Testis (tissue), 3 donors: Measurements from ENCODE around the gene NARS2. TPM values are rescaled to one million over a fixed set of nuclear protein-coding genes. Genes with fewer than 3 reads are reported as not detected.

Source experiments
- DNase-seq: peaks from one replicate; pipeline ENCODE4 v3.0.0-alpha.2; 2019
- H3K27ac ChIP-seq, 2 donors: fragments of 200-600 bp; sonication (generic); one replicate each; pipeline ENCODE4 v1.5.1; 2019
- H3K27me3 ChIP-seq: fragments of 200-600 bp; sonication (generic); one replicate; pipeline ENCODE4 v1.5.1; 2019
- H3K36me3 ChIP-seq: fragments of 200-600 bp; sonication (generic); one replicate; pipeline ENCODE4 v1.5.1; 2017; ENCODE audit warnings: low read depth; ENCODE audit errors: missing control alignments
- H3K4me1 ChIP-seq: fragments of 200-600 bp; sonication (generic); one replicate; pipeline ENCODE4 v1.5.1; 2019
- H3K4me3 ChIP-seq, 2 donors: fragments of 200-600 bp; sonication (generic); one replicate each; pipeline ENCODE4 v1.5.1; 2017 to 2019
- H3K9me3 ChIP-seq: fragments of 200-600 bp; sonication (generic); one replicate; pipeline ENCODE4 v1.5.1; 2017
- POLR2A ChIP-seq: fragments of 450-650 bp; IDR thresholded peaks from one replicate; pipeline ENCODE4 v1.6.1; 2017; ENCODE audit warnings: antibody characterized with exemption, mild to moderate bottlenecking, moderate library complexity
- WGBS, 2 donors: methylation state at CpG; one replicate each; pipeline ENCODE4 v1.1.5; 2018; 5-methylcytosine and 5-hydroxymethylcytosine counted together
- intact Hi-C: fragments of 100-400 bp; cut with DNase I; formaldehyde crosslinking; loops from one replicate; pipeline ENCODE4 v1.15.1; 2023; ENCODE audit warnings: low total_unique reads
- polyA plus RNA-seq: library from polyadenylated mRNA; stranded (reverse); fragments of 350-450 nt; fragmentation: Illumina TruSeq; extraction: RNeasy Lipid Tissue Mini Kit (QIAGEN cat#74804); gene quantifications from one replicate; pipeline ENCODE4 v1.2.3, GENCODE V29; 2014; ENCODE audit warnings: low read depth, low replicate concordance; ENCODE audit not compliant: insufficient read depth
- total RNA-seq, 2 donors: library from RNA; depleted of rRNA; stranded (reverse); fragments of >200 nt; gene quantifications; one replicate each; pipeline ENCODE4 v1.2.3, GENCODE V29; 2016
- TF ChIP-seq, protein P1 (sequence below), 3 experiments: fragments of 450-650 bp in 2 of 3; fragments of 200-600 bp in 1 of 3; sonication (generic) in 1 of 3; IDR thresholded peaks; one replicate each; pipeline ENCODE4 v1.5.1; 2016 to 2019; ENCODE audit warnings: antibody characterized with exemption in 3 of 3, mild to moderate bottlenecking in 2 of 3, moderate library complexity in 1 of 3

The NARS2 gene
- total and polyA plus RNA-seq, 3 donors from 2014 or later, result 9.8 to 22.6 (median 21.3) TPM

DNA sequence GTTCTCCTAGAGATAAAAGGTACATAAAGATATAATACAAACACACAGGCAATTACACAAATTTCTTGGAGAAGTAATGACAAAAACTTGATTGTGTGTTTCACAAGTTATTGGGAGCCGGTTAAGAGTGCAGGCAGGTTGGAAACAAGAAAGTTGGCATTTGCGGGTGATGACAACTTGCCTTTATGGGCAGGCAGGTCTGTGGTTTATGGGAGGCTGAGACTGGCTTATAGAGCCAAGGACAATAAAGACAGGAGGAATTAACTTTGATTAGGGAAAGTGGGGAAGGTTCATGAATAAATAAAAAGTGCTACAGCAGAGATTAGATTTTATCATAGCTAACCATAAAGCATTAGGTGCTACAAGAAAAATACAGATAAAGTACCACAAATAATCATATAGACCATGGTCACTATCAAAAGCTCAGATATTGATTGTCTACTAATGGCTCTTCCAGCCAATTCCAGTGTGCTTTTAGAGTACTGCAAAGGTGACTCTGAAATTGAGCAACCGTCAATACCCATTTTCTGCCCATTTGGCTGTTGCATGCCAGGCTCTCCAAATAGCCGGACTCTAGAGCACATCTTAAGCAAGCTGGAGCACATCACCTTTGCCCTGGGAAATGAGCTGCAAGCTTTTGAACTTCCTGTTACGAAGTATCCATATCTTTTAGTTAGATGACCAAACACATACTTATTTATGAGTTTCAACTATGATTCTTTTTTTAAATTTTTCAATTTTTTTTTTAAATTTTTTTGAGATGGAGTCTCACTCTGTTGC lies 123.1 kb downstream of the NARS2 start:
- no peaks in the 10 kb centered on the region for H3K27me3 ChIP-seq
- no peak for DNase-seq
- no peak overlapping the region for H3K27ac ChIP-seq
- intact Hi-C loops, result no loop called here
- no peak overlapping the region for H3K4me3 ChIP-seq
- H3K36me3 ChIP-seq, result no peaks in the 10 kb centered on the region
- no peaks in the 10 kb centered on the region for H3K4me1 ChIP-seq
- 94 to 97% methylated on average over 5 of the region's 5 CpGs for WGBS, 2 donors
- no peak for TF ChIP-seq POLR2A
- TF ChIP-seq, protein P1, sequence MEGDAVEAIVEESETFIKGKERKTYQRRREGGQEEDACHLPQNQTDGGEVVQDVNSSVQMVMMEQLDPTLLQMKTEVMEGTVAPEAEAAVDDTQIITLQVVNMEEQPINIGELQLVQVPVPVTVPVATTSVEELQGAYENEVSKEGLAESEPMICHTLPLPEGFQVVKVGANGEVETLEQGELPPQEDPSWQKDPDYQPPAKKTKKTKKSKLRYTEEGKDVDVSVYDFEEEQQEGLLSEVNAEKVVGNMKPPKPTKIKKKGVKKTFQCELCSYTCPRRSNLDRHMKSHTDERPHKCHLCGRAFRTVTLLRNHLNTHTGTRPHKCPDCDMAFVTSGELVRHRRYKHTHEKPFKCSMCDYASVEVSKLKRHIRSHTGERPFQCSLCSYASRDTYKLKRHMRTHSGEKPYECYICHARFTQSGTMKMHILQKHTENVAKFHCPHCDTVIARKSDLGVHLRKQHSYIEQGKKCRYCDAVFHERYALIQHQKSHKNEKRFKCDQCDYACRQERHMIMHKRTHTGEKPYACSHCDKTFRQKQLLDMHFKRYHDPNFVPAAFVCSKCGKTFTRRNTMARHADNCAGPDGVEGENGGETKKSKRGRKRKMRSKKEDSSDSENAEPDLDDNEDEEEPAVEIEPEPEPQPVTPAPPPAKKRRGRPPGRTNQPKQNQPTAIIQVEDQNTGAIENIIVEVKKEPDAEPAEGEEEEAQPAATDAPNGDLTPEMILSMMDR (IDR thresholded peaks at IDR 0.05), result no peak
- H3K9me3 ChIP-seq, result no peaks in the 10 kb centered on the region

DNA sequence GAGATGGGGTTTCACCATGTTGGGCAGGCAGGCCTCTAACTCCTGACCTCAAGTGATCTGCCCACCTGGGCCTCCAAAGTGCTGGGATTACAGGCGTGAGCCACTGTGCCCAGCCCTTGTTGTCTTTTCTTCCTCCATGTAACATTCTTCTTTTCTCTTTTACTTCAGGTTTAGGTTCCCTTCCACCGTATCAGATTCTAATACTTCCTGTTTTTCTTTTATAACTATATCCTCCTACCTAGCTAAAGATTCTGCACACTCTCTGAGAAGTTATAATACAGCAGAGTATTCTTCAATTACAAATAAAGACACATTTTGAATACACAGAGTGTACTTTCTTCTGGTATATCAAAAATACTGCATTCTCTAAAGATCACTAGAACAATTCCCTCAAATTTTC lies 123.8 kb downstream of the NARS2 start:
- Histone ChIP-seq H3K4me3 (no peak overlapping the region), H3K27ac (no peak overlapping the region), H3K9me3 (no peaks in the 10 kb centered on the region), H3K4me1 (no peaks in the 10 kb centered on the region), H3K27me3 (no peaks in the 10 kb centered on the region), H3K36me3 (no peaks in the 10 kb centered on the region)
- 78 to 94% methylated on average over 2 of the region's 2 CpGs for WGBS, 2 donors
- intact Hi-C loops, result no loop called here
- no peak for DNase-seq
- TF ChIP-seq, protein P1 (IDR thresholded peaks at IDR 0.05), result no peak
- no peak for TF ChIP-seq POLR2A

DNA sequence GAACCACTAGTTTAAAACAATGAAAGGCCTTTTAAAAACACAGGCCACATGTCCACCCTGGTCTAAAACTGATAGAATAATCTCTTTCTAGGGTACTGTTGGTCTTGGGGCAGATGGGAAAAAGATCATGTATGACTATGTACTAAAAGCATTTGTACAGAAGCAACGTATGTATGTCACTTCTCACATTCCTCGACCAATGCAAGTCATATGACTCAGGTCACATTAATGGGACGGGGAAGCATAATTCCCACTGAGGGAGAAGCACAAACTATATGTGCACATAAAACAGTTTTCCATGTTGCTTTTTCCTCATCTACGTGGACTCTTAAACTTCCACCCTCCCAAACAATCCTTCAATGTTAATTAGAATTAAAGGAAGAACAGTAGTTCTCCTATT lies 124.8 kb downstream of the NARS2 start:
- H3K27ac ChIP-seq, result no peak overlapping the region
- intact Hi-C loops, result no loop called here
- WGBS, 2 donors, result 90 to 97% methylated on average over 4 of the region's 4 CpGs
- H3K4me1 ChIP-seq, result no peaks in the 10 kb centered on the region
- H3K4me3 ChIP-seq, result no peak overlapping the region
- H3K27me3 ChIP-seq, result no peaks in the 10 kb centered on the region
- no peak for DNase-seq
- TF ChIP-seq, protein P1 (IDR thresholded peaks at IDR 0.05), result no peak
- TF ChIP-seq POLR2A, result no peak
- H3K9me3 ChIP-seq, result no peaks in the 10 kb centered on the region
- no peaks in the 10 kb centered on the region for H3K36me3 ChIP-seq

DNA sequence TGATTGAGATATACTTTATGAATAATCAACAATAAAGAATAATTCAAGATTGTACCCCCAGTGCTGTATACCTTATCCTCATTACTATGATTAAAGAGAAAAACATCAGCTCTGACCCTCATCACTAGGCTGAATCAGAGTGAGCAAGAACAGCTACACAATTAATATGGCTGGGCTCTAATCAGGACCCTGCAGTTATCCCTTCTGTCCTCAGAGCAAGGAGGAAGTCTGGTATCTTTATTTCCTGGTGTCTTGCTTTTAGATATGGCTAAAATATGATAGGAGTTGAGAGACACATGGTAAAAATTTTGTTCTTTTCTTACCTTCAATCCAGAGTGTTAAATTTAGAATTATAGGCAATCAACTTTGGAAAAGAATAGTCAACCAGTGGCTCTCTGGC lies 128.5 kb downstream of the NARS2 start:
- Histone ChIP-seq H3K4me3 (no peak overlapping the region), H3K36me3 (no peaks in the 10 kb centered on the region), H3K9me3 (no peaks in the 10 kb centered on the region), H3K27ac (no peak overlapping the region), H3K4me1 (no peaks in the 10 kb centered on the region), H3K27me3 (no peaks in the 10 kb centered on the region)
- TF ChIP-seq, protein P1 (IDR thresholded peaks at IDR 0.05), result no peak
- TF ChIP-seq POLR2A, result no peak
- intact Hi-C loops, result no loop called here
- no peak for DNase-seq

DNA sequence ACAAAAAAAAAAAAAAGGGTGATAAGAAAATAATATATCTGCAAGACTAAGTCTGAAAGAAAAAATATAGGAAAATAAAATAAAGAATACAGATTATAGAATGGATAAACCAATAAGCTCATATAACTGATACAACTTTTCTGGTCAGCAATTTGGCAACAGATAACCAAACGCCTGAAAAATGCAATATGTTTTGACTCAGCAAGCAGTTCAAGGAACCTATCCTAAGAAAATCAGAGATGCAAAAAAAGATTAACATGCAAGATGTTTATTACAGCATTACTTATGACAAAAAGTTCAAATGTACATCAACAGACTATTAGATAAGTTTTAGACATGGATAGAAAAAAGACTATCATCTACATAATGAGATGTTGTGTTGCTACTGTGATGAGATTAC lies 129.9 kb downstream of the NARS2 start:
- Histone ChIP-seq H3K9me3 (no peaks in the 10 kb centered on the region), H3K36me3 (no peaks in the 10 kb centered on the region), H3K27ac (no peak overlapping the region), H3K4me1 (no peaks in the 10 kb centered on the region), H3K27me3 (no peaks in the 10 kb centered on the region), H3K4me3 (no peak overlapping the region)
- 76 to 91% methylated on average over 1 of the region's 1 CpG for WGBS, 2 donors
- TF ChIP-seq, protein P1 (IDR thresholded peaks at IDR 0.05), result no peak
- TF ChIP-seq POLR2A, result no peak
- no peak for DNase-seq
- intact Hi-C loops, result no loop called here
